Measurements from ENCODE around the gene SH2D2A. TPM values are rescaled to one million over a fixed set of nuclear protein-coding genes. Genes with fewer than 3 reads are reported as not detected.

SH2D2A gene
- total and polyA plus RNA-seq, 9 of the 15 experiments (the other 6 are each of a cell fraction or from before 2014, with no cell fraction given) = 0.89 to 33.6 (median 6.9) TPM

GRCh38 chr1:156767101-156767878 is 49.4 kb downstream of the SH2D2A start, which contains the start of gene PRCC (continued):
- TF ChIP-seq COPS2 (conservative IDR thresholded peaks at IDR 0.05) (no peak), DDX20 (tag; IDR thresholded peaks at IDR 0.05; ENCODE audit: low read depth) (no peak), CTBP1 (IDR thresholded peaks at IDR 0.05; ENCODE audit: borderline replicate concordance) (0 out of 2 replicates have a peak, but pooled peaks have one; percentile 40), ZSCAN29 (IDR thresholded peaks at IDR 0.05) (peak; percentile 66), TAL1 (IDR thresholded peaks at IDR 0.05) (no peak), PTRF (tag; IDR thresholded peaks at IDR 0.05) (no peak), DLX4 (CRISPR knock-in tag; IDR thresholded peaks at IDR 0.05) (no peak), SIN3B (IDR thresholded peaks at IDR 0.05; ENCODE audit: low read depth) (peak; percentile 74), MAFK (IDR thresholded peaks at IDR 0.05; ENCODE audit: low read length) (peak; percentile 48), IRF2 (CRISPR knock-in tag; IDR thresholded peaks at IDR 0.05) (no peak), TOE1 (IDR thresholded peaks at IDR 0.05; ENCODE audit: borderline replicate concordance) (peak; percentile 41; the same call in 1 of the 2 replicates), TOE1 (CRISPR knock-in tag; IDR thresholded peaks at IDR 0.05; ENCODE audit: borderline replicate concordance, low read depth) (no peak), POLR2H (tag; IDR thresholded peaks at IDR 0.05; ENCODE audit: low read depth) (peak; percentile 64), FOXA1 (IDR thresholded peaks at IDR 0.05; ENCODE audit: borderline replicate concordance) (no peak), IRF9 (tag; IDR thresholded peaks at IDR 0.05) (no peak), MAFF (IDR thresholded peaks at IDR 0.05; ENCODE audit: low read length) (peak; percentile 29), ZNF277 (CRISPR knock-in tag; IDR thresholded peaks at IDR 0.05; ENCODE audit: borderline replicate concordance) (no peak), POLR2AphosphoS5 (IDR thresholded peaks at IDR 0.05; ENCODE audit: control insufficient read depth, insufficient read depth, low read depth, low read length) (peak; percentile 58; the same call in 1 of the 2 replicates), ZNF347 (CRISPR knock-in tag; IDR thresholded peaks at IDR 0.05; ENCODE audit: low read depth) (no peak), ZNF24 (IDR thresholded peaks at IDR 0.05) (no peak), CBFB (CRISPR knock-in tag; IDR thresholded peaks at IDR 0.05) (no peak), PURB (CRISPR knock-in tag; IDR thresholded peaks at IDR 0.05; ENCODE audit: low read depth) (no peak), E2F5 (CRISPR knock-in tag; IDR thresholded peaks at IDR 0.05) (0 out of 2 replicates have a peak, but pooled peaks have one; percentile 52), ZNF445 (CRISPR knock-in tag; IDR thresholded peaks at IDR 0.05; ENCODE audit: low read depth) (no peak), RAD51 (IDR thresholded peaks at IDR 0.05; ENCODE audit: borderline replicate concordance, low read depth) (no peak)

Measured in K562 (cell line).